Measurements from ENCODE around the gene EHBP1. TPM values are rescaled to one million over a fixed set of nuclear protein-coding genes. Genes with fewer than 3 reads are reported as not detected.

EHBP1 gene
- total and polyA plus RNA-seq, 2 experiments from 2014 or later = 27.2 to 47.9 TPM

- TF ChIP-seq, protein P1, sequence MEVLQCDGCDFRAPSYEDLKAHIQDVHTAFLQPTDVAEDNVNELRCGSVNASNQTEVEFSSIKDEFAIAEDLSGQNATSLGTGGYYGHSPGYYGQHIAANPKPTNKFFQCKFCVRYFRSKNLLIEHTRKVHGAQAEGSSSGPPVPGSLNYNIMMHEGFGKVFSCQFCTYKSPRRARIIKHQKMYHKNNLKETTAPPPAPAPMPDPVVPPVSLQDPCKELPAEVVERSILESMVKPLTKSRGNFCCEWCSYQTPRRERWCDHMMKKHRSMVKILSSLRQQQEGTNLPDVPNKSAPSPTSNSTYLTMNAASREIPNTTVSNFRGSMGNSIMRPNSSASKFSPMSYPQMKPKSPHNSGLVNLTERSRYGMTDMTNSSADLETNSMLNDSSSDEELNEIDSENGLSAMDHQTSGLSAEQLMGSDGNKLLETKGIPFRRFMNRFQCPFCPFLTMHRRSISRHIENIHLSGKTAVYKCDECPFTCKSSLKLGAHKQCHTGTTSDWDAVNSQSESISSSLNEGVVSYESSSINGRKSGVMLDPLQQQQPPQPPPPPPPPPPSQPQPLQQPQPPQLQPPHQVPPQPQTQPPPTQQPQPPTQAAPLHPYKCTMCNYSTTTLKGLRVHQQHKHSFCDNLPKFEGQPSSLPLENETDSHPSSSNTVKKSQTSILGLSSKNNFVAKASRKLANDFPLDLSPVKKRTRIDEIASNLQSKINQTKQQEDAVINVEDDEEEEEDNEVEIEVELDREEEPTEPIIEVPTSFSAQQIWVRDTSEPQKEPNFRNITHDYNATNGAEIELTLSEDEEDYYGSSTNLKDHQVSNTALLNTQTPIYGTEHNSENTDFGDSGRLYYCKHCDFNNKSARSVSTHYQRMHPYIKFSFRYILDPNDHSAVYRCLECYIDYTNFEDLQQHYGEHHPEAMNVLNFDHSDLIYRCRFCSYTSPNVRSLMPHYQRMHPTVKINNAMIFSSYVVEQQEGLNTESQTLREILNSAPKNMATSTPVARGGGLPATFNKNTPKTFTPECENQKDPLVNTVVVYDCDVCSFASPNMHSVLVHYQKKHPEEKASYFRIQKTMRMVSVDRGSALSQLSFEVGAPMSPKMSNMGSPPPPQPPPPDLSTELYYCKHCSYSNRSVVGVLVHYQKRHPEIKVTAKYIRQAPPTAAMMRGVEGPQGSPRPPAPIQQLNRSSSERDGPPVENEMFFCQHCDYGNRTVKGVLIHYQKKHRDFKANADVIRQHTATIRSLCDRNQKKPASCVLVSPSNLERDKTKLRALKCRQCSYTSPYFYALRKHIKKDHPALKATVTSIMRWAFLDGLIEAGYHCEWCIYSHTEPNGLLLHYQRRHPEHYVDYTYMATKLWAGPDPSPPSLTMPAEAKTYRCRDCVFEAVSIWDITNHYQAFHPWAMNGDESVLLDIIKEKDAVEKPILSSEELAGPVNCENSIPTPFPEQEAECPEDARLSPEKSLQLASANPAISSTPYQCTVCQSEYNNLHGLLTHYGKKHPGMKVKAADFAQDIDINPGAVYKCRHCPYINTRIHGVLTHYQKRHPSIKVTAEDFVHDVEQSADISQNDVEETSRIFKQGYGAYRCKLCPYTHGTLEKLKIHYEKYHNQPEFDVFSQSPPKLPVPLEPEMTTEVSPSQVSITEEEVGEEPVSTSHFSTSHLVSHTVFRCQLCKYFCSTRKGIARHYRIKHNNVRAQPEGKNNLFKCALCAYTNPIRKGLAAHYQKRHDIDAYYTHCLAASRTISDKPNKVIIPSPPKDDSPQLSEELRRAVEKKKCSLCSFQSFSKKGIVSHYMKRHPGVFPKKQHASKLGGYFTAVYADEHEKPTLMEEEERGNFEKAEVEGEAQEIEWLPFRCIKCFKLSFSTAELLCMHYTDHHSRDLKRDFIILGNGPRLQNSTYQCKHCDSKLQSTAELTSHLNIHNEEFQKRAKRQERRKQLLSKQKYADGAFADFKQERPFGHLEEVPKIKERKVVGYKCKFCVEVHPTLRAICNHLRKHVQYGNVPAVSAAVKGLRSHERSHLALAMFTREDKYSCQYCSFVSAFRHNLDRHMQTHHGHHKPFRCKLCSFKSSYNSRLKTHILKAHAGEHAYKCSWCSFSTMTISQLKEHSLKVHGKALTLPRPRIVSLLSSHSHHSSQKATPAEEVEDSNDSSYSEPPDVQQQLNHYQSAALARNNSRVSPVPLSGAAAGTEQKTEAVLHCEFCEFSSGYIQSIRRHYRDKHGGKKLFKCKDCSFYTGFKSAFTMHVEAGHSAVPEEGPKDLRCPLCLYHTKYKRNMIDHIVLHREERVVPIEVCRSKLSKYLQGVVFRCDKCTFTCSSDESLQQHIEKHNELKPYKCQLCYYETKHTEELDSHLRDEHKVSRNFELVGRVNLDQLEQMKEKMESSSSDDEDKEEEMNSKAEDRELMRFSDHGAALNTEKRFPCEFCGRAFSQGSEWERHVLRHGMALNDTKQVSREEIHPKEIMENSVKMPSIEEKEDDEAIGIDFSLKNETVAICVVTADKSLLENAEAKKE (CRISPR knock-in tag; IDR thresholded peaks at IDR 0.05) = no peak
- no peak for TF ChIP-seq JUNB (IDR thresholded peaks at IDR 0.05; ENCODE audit: unreplicated experiment)
- no peak for TF ChIP-seq EZH2 (IDR thresholded peaks at IDR 0.05; ENCODE audit: low read depth, unreplicated experiment)
- TF ChIP-seq ETS1 (IDR thresholded peaks at IDR 0.05) = no peak
- no peak for TF ChIP-seq NANOG (IDR thresholded peaks at IDR 0.05; ENCODE audit: borderline replicate concordance)
- TF ChIP-seq ZNF114 (CRISPR knock-in tag; IDR thresholded peaks at IDR 0.05) = no peak
- TF ChIP-seq POLR2AphosphoS5 (IDR thresholded peaks at IDR 0.05; ENCODE audit: low read depth) = no peak
These were observed 286.1 kb downstream of the EHBP1 start (continued) for GRCh38 chr2:62991605-62992004.

DNA sequence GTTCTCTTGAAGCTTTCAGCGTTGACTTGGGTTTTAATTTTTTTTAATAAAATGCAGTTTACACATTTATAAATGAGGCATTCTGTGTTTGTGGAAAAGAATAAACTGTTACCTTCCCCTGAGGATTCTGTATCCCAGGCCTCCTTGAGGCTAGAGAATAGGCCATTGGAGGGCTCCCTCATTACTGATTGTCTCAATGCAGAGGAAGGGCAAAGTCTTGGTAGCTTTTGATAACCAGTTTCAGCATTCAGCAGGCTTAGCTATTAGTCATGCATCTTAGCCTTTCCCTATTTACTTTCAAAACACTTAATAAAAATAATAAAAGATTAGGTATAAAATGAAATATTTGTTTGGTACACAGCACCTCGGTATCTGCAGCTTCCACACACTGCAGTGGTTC lies 287.0 kb downstream of the EHBP1 start:
- ATAC-seq = peak; percentile 72
- Mint-ChIP-seq H3K9me3 (no peaks in the 10 kb centered on the region), H3K27me3 (ENCODE audit: insufficient read depth, low read depth, poor library complexity) (no peaks in the 10 kb centered on the region), H3K36me3 (ENCODE audit: low read depth) (peaks cover 4% of the 10 kb centered on the region; the same call in 1 of the 3 replicates), H3K27ac (no peak overlapping the region), H3K4me1 (peaks cover 9% of the 10 kb centered on the region; the same call in 2 of the 3 replicates), H3K4me3 (no peak overlapping the region)
- Histone ChIP-seq H3K4me1 (ENCODE audit: insufficient read depth) (no peaks in the 10 kb centered on the region), H3K79me2 (replicated peaks; ENCODE audit: insufficient read depth) (no peaks in the 10 kb centered on the region), H3K9me2 (ENCODE audit: insufficient read depth) (no peaks in the 10 kb centered on the region), H2AFZ (no peak overlapping the region), H4K20me1 (replicated peaks; ENCODE audit: insufficient read depth) (no peaks in the 10 kb centered on the region), H3K36me3 (ENCODE audit: insufficient read depth) (no peaks in the 10 kb centered on the region), H3K27ac (ENCODE audit: low read depth) (0 out of 2 replicates have a peak overlapping the region, but pooled peaks have one; percentile 2), H3K27me3 (ENCODE audit: insufficient read depth) (no peaks in the 10 kb centered on the region), H3F3A (replicated peaks; ENCODE audit: low read depth) (no peaks in the 10 kb centered on the region), H3K4me2 (no peak overlapping the region), H3K4me3 (no peak overlapping the region)
- peak; percentile 23 for DNase-seq (ENCODE audit: low spot score)
- TF ChIP-seq ETS1 (IDR thresholded peaks at IDR 0.05) = no peak
- no peak for TF ChIP-seq EZH2phosphoT487 (IDR thresholded peaks at IDR 0.05; ENCODE audit: unreplicated experiment)
- TF ChIP-seq EZH2 (IDR thresholded peaks at IDR 0.05; ENCODE audit: low read depth, unreplicated experiment) = no peak
- no peak for TF ChIP-seq POLR2AphosphoS5 (IDR thresholded peaks at IDR 0.05; ENCODE audit: low read depth)
- no peak for TF ChIP-seq STAT1 (IDR thresholded peaks at IDR 0.05; ENCODE audit: unreplicated experiment)
- TF ChIP-seq ZNF114 (CRISPR knock-in tag; IDR thresholded peaks at IDR 0.05) = no peak
- TF ChIP-seq CTCF (conservative IDR thresholded peaks at IDR 0.05; ENCODE audit: low read depth in 2 of 2) = no peak
- no peak for TF ChIP-seq REST (IDR thresholded peaks at IDR 0.05; ENCODE audit: unreplicated experiment)

Measured in GM23338 (cell line).